ENCODE results near the gene WDCP.
A peak's percentile ranks its signal among the peaks of the same experiment; 100 is the strongest.
"Not testable (repeated sequence)": the region's sequence is repeated elsewhere in the genome, so short reads cannot be mapped to it uniquely, and the experiment has no call there.

Gene WDCP

DNA sequence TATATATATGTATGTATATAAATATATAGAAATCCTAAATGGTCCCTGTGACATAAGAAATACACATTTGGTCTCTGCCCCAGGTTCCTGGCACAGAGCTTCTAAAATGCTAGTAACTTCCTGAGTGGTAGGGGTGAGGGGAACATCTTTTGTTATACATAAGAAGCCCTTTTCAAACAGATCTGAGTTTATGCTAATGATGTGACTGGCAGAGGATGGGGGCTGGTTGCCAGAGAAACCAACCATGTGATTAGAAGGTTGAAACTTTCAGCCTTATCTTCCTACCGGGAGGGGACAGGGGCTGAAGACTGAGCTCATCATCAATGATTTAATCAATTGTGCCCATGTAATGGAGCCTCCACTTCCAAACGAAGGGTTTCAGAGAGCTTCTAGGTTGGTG is 21.0 kb downstream of the WDCP start:
- DNase-seq = no peak

DNA sequence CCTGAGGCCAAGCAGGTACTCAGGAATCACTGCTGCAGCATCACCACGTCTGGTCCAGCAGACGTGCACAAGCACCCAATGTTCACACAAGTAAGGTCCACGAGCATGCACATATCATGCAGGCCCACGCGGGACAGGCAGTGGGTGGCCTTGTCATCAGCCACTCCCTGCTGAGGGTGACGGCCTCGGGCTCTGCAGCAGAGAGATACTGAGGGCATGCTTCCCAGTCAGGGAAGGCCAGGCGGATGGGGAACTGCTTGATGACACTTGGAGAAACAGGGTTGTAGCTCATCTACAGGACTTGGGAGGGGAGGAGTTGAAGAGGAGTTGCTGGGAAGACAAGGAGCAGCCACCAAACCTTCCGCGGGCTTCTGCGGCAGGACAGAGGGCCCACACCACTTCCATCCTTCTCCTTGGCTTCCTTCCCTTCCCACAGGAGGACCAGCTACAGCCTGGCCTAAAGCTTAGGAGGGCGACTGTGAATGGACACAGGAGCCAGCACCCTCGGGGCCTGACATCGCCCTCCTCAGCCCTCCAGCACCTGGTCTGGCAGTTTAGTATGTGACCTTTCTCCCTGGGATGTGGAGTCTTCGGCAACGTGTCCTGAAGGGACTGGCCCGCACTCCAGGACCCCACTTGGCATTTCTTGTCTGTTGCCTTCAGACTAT is 22.1 kb downstream of the WDCP start:
- in situ Hi-C loops (cut with HindIII; ENCODE audit: low pct_ligation_motif_present, low pct_unique_long_range_greater_than_20kb, low sequenced_read_pairs) = no loop called here
- no peak for DNase-seq

More for the DNA sequence above, 21.0 kb downstream of the WDCP start:
- in situ Hi-C loops (cut with HindIII; ENCODE audit: low pct_ligation_motif_present, low pct_unique_long_range_greater_than_20kb, low sequenced_read_pairs) = no loop called here

DNA sequence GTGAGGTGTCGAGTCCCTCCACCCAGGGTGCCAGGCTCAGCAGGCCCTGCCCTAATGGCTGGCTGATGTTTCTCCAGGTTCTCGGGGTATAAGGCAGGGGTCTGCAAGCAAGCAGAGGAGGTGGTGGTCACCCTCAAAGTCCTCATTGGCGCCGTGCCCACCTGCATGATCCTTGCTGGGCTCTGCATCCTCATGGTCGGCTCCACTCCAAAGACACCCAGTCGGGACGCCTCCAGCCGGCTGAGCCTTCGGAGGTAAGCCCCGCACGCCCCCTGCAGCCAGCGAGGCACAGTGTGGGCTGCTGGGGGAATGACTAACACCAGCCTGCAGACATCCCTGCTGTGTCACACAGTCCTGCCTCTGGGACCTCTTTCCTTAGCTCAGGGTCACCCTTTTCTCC is 23.2 kb downstream of the WDCP start:
- in situ Hi-C loops (cut with HindIII; ENCODE audit: low pct_ligation_motif_present, low pct_unique_long_range_greater_than_20kb, low sequenced_read_pairs) = no loop called here
- DNase-seq = no peak

DNA sequence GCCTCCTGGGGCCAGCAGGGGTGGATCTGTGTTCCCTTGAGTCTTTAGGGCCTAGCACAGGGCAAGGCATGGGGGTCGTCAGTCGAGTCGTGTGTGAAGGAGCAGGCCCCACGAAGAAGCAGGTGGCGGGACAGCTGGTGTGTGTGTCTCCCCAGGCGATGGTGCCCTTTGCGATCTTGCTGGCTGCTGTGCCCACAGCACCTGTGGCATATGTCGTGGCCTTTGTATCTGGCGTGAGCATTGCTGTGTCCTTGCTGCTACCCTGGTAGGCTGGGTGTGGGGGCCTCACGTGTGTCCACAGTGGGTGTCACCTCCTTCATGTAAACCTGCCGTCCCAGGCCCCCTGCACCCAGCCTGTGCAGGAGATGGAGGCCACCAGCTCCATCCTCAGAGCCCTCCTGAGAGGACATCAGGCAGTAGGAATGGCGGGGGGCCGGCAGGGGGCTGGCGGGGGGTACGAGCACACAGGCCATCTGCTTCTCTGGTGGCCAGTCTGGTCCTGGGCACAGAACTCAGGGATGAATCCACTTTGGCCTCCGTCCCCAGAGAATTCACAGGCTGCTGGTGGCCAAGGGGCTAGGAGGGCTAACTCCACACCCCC is 24.1 kb downstream of the WDCP start:
- in situ Hi-C loops (cut with HindIII; ENCODE audit: low pct_ligation_motif_present, low pct_unique_long_range_greater_than_20kb, low sequenced_read_pairs) = no loop called here
- DNase-seq = no peak

DNA sequence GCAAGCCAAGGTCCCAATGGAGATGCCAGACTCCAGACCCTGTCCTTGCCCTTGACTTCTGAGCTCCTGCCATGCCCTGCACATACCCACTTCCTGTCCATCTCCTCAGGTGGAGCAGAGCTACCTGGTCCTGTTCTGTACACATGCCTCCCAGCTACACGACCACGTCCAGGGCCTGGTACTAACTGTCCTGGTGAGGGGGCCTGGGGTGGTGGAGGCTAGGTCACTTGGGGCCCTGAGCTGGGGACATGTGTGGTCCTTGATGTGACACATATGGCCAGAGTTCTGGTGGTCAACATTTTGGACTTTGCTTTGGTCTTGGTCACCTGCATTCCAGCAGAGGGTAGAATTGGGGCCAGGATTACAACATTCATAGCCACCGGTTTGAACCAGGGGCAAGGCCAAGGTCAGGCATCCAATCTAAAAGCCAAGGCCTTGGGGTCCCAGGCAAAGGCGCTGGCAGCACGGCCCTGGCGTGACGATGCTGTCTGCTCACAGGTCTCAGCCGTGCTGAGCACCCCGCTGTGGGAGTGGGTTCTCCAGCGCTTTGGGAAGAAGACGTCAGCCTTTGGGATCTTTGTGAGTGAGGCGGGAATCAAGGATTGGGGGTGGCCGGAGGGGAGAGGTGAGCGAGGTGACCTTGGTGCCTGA is 24.7 kb downstream of the WDCP start:
- in situ Hi-C loops (cut with HindIII; ENCODE audit: low pct_ligation_motif_present, low pct_unique_long_range_greater_than_20kb, low sequenced_read_pairs) = no loop called here
- DNase-seq = no peak

DNA sequence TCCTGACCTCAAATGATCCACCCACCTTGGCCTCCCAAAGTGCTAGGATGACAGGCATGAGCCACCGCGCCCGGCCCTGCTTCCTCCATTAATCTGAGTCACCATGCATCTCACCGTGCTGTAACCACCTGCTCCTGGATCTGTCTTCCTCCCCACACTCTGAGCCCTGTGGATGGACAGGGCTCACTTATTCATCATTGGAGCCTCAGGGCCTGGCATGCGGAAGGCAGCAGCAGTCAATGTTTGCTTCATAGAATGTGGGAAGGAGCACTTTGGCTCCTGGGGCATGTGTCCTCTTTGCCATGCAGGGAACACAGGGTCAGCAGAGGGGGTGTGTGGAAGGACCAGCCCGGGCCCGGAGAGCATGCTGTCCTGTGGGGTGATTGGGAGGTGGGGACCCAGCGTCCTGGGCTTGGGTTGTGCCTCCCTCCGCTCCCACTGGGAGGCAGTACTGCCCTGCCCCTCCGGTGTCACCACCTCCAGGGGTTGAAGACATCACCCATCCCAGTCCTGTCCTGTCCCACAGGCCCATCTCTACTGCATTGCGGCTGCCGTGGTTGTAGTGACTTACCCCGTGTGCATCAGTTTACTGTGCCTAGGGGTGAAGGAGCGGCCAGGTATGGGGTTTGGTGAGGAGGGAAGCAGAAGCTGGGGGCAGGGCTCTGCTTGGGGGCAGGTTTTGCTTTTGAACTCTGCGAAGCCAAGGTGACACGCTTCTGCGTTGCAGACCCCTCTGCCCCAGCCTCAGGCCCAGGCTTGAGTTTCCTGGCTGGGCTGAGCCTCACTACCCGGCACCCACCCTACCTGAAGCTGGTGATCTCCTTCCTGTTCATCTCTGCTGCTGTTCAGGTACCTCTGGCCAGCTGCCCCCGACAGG is 25.8 kb downstream of the WDCP start:
- peak; percentile 17 for DNase-seq
- in situ Hi-C loops (cut with HindIII; ENCODE audit: low pct_ligation_motif_present, low pct_unique_long_range_greater_than_20kb, low sequenced_read_pairs) = no loop called here

DNA sequence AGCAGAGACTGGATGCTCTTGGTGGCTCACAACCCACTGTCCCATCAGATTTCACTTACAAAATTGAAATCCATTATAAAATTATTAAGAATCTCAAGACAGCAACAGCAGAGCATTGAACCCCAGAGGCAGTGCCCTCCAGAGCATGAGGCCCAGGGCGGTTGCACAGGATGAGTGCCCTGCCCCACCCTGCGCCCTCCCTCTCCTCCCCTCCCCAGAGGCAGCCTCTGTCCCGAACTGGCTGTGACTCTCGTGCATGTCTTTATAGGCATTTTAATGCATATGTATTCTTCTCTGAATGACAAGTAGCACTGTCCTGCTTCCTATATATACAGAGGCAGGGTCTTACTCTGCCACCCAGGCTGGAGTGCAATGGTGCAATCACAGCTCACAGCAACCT is 26.9 kb downstream of the WDCP start:
- in situ Hi-C loops (cut with HindIII; ENCODE audit: low pct_ligation_motif_present, low pct_unique_long_range_greater_than_20kb, low sequenced_read_pairs) = no loop called here
- no peak for DNase-seq

DNA sequence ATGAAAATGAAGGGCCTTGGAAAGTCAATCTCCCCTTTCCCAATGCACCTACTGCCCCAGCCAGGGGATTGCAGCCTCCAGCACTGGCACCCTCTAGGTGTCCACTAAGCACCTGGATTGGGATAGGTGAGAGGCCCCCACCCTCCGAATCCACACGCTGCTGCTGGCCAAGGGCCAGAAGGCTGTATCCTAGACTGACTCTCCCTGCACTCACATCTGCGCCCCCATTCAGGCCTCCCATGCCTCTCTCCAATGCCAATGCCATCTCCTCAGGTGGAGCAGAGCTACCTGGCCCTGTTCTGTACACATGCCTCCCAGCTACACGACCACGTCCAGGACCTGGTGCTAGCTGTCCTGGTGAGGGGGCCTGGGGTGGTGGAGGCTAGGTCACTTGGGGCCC is 27.5 kb downstream of the WDCP start:
- no peak for DNase-seq
- in situ Hi-C loops (cut with HindIII; ENCODE audit: low pct_ligation_motif_present, low pct_unique_long_range_greater_than_20kb, low sequenced_read_pairs) = no loop called here

DNA sequence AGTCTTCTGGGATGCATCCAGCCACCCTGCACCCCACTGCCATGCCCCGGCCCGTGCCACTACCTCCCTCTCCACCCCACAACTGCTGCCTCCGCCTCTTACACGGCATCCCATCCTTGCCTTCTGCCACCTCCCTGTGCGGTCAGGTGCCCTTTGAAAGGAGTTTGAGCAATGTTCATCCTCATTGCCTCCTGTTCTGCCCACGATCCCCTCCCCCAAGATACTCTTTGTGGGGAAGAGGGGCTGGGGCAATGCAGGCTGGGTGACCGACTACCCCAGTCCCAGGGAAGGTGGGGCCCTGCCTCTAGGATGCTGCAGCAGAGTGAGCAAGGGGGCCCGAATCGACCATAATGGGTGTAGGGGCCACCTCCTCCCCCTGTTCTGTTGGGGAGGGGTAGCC is 28.9 kb downstream of the WDCP start:
- in situ Hi-C loops (cut with HindIII; ENCODE audit: low pct_ligation_motif_present, low pct_unique_long_range_greater_than_20kb, low sequenced_read_pairs) = no loop called here
- no peak for DNase-seq

DNA sequence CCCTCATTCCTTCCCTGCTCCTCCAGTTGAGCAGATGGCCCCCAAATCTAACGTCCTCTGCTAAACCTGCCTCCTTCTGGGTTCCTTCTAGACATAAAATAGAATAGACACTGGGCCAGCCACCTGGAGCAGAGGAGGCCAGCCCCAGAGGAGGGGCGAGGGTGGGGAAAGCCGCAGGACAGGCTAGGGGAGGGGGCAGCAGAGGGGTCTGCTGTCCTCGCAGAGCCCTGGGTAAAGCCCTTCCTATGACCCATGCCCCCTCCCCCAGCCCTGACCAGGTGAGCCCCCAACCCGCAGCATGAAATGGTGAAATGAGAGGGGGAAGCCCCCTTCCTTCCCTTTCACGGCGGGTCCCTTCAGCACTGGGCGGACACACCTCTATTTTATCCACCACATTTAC is 29.5 kb downstream of the WDCP start:
- in situ Hi-C loops (cut with HindIII; ENCODE audit: low pct_ligation_motif_present, low pct_unique_long_range_greater_than_20kb, low sequenced_read_pairs) = no loop called here
- no peak for DNase-seq

DNA sequence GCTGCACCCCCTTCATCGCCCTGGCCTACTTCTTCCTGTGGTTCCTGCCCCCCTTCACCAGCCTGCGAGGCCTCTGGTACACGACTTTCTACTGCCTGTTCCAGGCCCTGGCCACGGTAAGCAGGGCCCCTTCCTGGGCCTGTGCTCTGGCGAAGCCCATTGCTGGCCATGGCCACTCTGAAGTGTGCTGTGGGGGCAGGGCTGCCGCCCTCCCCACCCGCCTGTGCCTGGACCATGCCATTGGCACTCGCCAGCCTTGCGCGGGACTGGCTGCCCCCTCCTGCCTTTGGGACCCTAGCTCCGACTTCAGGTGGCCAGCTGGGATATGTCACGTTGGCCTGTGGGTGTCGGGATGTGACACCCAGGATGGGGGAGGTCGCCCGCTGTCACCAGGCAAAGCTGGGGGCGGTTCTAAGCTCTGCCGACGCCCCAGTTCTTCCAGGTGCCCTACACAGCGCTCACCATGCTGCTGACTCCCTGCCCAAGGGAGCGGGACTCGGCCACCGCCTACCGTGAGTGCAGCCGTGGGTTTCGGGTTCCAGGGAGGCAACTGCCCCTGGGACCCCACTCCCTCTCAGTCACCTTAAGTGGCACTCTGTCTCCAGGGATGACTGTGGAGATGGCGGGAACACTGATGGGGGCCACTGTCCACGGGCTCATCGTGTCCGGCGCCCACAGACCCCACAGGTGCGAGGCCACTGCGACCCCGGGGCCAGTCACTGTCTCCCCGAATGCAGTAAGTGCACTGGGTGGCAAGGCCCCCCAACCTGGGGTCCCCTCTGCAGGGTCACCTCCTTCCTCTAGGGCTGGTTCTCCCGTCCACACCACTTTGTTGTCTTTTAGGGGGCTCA is 30.1 kb downstream of the WDCP start:
- DNase-seq = no peak
- in situ Hi-C loops (cut with HindIII; ENCODE audit: low pct_ligation_motif_present, low pct_unique_long_range_greater_than_20kb, low sequenced_read_pairs) = no loop called here

DNA sequence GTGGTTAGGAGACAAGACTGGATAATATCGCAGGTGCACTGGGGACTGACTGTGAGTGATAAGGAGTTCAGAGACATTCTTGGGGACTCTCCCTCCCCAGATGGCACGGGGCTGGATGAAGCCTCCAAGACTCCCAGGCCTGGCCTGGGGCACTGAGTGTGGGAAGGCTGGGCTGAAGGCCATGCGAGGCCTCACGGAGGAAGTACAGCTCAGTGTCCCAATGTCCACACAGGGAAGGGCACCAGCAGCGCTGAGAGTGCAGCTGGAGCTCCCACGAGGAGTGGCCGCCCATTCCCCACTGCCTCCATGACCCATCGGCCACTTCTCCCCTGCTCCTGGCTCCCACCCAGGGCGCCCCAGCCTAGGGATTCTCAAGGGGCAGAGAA is 30.8 kb downstream of the WDCP start:
- no peak for DNase-seq
- in situ Hi-C loops (cut with HindIII; ENCODE audit: low pct_ligation_motif_present, low pct_unique_long_range_greater_than_20kb, low sequenced_read_pairs) = no loop called here

DNA sequence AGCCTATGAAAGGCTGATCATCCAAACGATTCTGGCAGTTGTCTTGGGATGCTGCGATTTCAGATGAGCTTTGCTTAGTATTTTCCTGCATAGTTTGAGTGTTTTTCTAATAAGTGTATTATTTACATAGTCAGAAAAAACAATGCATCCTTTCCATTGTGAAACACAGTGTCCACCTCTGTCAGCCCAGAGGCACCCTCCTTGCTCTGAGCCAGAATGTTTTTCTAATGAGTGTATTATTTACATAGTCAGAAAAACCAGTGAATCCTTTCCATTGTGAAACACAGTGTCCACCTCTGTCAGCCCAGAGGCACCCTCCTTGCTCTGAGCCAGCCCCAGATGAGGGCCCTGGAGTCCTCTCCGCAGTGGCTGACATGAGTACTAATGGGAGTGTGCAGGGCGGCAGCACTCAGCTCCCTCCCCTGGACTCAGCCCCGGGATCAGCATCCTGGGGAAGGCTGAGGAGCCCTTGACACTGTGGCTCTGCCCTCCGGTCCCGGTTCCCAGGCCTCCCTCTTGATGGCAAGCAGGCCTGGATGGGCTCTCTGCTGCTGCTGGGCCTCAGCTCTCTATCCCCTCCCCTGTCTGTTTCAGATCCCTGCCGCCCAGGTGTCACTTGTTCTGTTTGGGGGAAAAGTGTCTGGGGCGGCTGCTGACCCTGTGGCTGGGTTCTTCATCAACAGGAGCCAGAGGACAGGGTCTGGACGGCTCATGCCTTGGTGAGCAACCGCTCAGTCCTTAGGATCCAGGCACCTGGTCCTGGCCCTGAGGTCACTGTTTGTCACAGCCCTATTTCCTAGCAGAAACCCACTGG is 31.4 kb downstream of the WDCP start:
- in situ Hi-C loops (cut with HindIII; ENCODE audit: low pct_ligation_motif_present, low pct_unique_long_range_greater_than_20kb, low sequenced_read_pairs) = no loop called here
- DNase-seq = peak; percentile 42

DNA sequence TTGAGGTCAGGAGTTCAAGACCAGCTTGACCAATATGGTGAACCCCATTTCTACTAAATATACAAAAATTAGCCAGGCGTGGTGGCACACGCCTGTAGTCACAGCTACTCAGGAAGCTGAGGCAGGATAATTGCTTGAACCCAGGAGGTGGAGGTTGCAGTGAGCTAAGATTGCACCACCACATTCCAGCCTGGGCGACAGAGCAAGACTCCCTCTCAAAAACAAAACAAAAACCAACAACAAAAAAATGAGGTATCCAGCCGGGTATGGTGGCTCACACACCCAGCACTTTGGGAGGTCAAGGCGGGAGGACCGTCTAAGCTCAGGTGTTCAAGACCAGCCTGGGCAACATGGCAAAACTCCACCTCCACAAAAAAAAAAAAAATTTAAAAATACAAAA is 32.3 kb downstream of the WDCP start:
- in situ Hi-C loops (cut with HindIII; ENCODE audit: low pct_ligation_motif_present, low pct_unique_long_range_greater_than_20kb, low sequenced_read_pairs); DNase-seq: not testable (repeated sequence)

DNA sequence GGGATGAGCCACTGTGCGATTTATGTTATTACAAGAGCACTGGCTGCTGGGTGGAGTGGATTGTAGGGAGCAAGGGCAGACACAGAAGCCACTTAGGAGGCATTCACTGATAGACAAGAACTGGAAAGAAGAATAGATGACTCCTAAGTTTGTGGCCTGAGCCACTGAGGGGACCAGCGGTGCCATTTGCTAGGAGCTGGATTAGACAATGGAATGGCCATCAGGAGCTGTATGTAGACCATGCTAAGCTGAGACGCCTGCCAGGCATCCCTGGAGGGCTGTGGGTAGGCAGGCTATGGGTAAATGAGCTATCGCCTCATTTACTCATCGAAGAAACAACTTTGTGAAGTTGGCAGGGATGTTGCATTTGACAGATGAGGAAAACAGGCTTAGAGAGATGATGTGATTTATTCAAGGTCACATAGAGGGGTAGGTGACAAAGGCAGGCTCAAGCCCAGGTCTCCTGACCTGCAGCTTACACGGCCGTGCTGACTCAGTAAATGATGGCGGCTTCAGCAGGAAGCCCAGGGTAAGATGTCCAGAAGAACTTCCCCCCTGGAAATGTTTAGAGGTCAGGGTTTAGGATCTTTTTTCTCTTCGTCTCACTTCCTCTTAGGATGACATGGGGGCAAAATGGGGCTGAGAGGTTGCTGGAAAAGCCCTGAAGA is 34.5 kb downstream of the WDCP start:
- DNase-seq = no peak
- in situ Hi-C loops (cut with HindIII; ENCODE audit: low pct_ligation_motif_present, low pct_unique_long_range_greater_than_20kb, low sequenced_read_pairs) = no loop called here

DNA sequence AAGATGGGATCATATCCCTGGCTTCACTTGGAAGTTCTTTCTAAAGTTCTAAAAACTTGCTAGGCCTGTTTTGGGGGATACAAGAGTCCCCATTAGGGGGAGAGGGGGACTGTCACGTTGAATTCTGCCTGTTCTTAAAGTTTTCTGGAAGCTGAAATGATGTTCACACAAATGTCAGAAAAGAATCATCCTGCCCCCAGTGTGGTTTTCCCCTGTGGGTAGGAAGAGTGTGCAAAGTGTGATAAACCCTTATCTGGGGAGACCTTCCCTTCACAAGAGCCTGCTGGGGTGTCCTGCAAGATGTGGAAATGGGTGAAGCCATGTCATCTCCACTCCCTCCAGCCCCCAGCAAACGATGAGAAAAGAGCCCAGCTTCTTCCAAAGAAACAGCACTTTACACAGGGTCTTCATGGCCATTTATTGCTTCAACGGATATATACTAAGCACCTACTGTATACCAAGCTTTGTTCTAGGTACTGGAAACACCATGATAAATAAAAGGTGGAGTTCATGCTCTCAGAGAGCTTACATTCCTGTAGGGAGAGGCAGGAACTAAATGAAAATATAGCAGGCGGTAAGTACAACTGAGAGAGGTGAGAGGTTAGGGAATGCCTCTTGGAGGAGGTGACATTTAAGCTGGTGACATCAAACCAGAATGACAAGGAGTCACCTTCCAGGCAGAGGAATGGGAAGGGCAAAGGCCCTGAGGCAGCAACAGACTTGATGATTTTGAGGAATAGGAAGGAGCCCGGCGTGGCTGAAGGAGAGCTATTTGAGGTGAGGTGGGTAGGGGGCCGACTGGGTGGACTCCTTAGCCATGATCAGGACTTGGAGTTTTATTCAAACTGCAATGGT is 35.7 kb downstream of the WDCP start:
- no peak for DNase-seq
- in situ Hi-C loops (cut with HindIII; ENCODE audit: low pct_ligation_motif_present, low pct_unique_long_range_greater_than_20kb, low sequenced_read_pairs) = no loop called here
